NCI-H460 (cell line): Measurements from ENCODE around the gene NADK. TPM values are rescaled to one million over a fixed set of nuclear protein-coding genes. Genes with fewer than 3 reads are reported as not detected.
"Not testable (repeated sequence)": the region's sequence is repeated elsewhere in the genome, so short reads cannot be mapped to it uniquely, and the experiment has no call there.

Experiments
- DNase-seq: peaks from one replicate; pipeline ENCODE4 v3.0.0-alpha.2; 2016; ENCODE audit warnings: low read depth; ENCODE audit errors: extremely low read depth
- total RNA-seq: library from RNA; depleted of rRNA; stranded (reverse); fragments of >200 nt; shearing (Covaris generic); gene quantifications from 2 replicates; pipeline ENCODE4 v1.2.3, GENCODE V29; 2014

The NADK gene
- total RNA-seq, 1 experiment from 2014 or later, result 48.5 TPM

GRCh38 chr1:1752636-1753606 lies 25.3 kb downstream of the NADK start:
- DNase-seq, result no peak

- no peak for DNase-seq
Observed at GRCh38 chr1:1752190-1752589, 26.1 kb downstream of the NADK start.

GRCh38 chr1:1749941-1750340 lies 28.3 kb downstream of the NADK start:
- not testable (repeated sequence) for DNase-seq

GRCh38 chr1:1748686-1749321 lies 29.5 kb downstream of the NADK start:
- no peak for DNase-seq

- DNase-seq, result not testable (repeated sequence)
Observed at GRCh38 chr1:1746566-1746909, 31.7 kb downstream of the NADK start.

- DNase-seq, result peak; percentile 5
Observed at GRCh38 chr1:1745651-1746565, 32.4 kb downstream of the NADK start.

- not testable (repeated sequence) for DNase-seq
Observed at GRCh38 chr1:1742529-1742928, 35.7 kb downstream of the NADK start.

GRCh38 chr1:1741013-1741412 lies 37.3 kb downstream of the NADK start:
- peak; percentile 59 for DNase-seq

GRCh38 chr1:1738799-1739337 lies 39.4 kb downstream of the NADK start:
- not testable (repeated sequence) for DNase-seq

GRCh38 chr1:1737675-1738590 lies 40.3 kb downstream of the NADK start:
- not testable (repeated sequence) for DNase-seq

- no peak for DNase-seq
Observed at GRCh38 chr1:1732381-1732780, 45.9 kb downstream of the NADK start.

- DNase-seq, result no peak
Observed at GRCh38 chr1:1730870-1731269, 47.4 kb downstream of the NADK start.

GRCh38 chr1:1730230-1730629 lies 48.0 kb downstream of the NADK start:
- not testable (repeated sequence) for DNase-seq

- DNase-seq, result not testable (repeated sequence)
Observed at GRCh38 chr1:1729116-1729816, 49.0 kb downstream of the NADK start.

- peak; percentile 34 for DNase-seq
Observed at GRCh38 chr1:1728308-1729005, 49.8 kb downstream of the NADK start.

GRCh38 chr1:1727131-1727651 lies 51.1 kb downstream of the NADK start:
- DNase-seq, result not testable (repeated sequence)

GRCh38 chr1:1726088-1726487 lies 52.2 kb downstream of the NADK start:
- not testable (repeated sequence) for DNase-seq
